ENCODE results near the gene WDFY4. TPM values are rescaled to one million over a fixed set of nuclear protein-coding genes. Genes with fewer than 3 reads are reported as not detected.

Gene WDFY4
- total RNA-seq, 1 donor from 2014 or later, result 2.6 TPM

- Histone ChIP-seq H3K4me1 (ENCODE audit: control insufficient read depth in 3 of 3, insufficient read depth in 3 of 3, low read length in 3 of 3) (no peaks in the 10 kb centered on the region), H3K4me3 (ENCODE audit: low read length in 3 of 3) (no peak overlapping the region), H3K27ac (ENCODE audit: low read depth, low read length) (no peak overlapping the region), H3K27me3 (ENCODE audit: control insufficient read depth in 3 of 3, insufficient read depth in 3 of 3, low read length in 3 of 3) (peaks cover 0 to 9% (median 8%) of the 10 kb centered on the region in 3 donors), H3K9me3 (ENCODE audit: control insufficient read depth in 3 of 3, low read length in 3 of 3) (no peaks in the 10 kb centered on the region), H3K9ac (ENCODE audit: low read depth in 1 of 3, low read length in 3 of 3) (no peak overlapping the region), H3K36me3 (ENCODE audit: control insufficient read depth in 3 of 3, insufficient read depth in 3 of 3, low read length in 3 of 3) (no peaks in the 10 kb centered on the region)
These were observed 37.8 kb downstream of the WDFY4 start for GRCh38 chr10:48722153-48723145.

GRCh38 chr10:48724127-48724526, 39.5 kb downstream of the WDFY4 start:
- Histone ChIP-seq H3K27ac (ENCODE audit: low read depth, low read length) (no peak overlapping the region), H3K9me3 (ENCODE audit: control insufficient read depth in 3 of 3, low read length in 3 of 3) (no peaks in the 10 kb centered on the region), H3K27me3 (ENCODE audit: control insufficient read depth in 3 of 3, insufficient read depth in 3 of 3, low read length in 3 of 3) (peaks cover 0 to 10% (median 8%) of the 10 kb centered on the region in 3 donors), H3K36me3 (ENCODE audit: control insufficient read depth in 3 of 3, insufficient read depth in 3 of 3, low read length in 3 of 3) (no peaks in the 10 kb centered on the region), H3K4me1 (ENCODE audit: control insufficient read depth in 3 of 3, insufficient read depth in 3 of 3, low read length in 3 of 3) (no peaks in the 10 kb centered on the region), H3K9ac (ENCODE audit: low read depth in 1 of 3, low read length in 3 of 3) (no peak overlapping the region), H3K4me3 (ENCODE audit: low read length in 3 of 3) (no peak overlapping the region)

GRCh38 chr10:48725708-48726107, 41.0 kb downstream of the WDFY4 start:
- Histone ChIP-seq H3K4me3 (ENCODE audit: low read length in 3 of 3) (no peak overlapping the region), H3K9ac (ENCODE audit: low read depth in 1 of 3, low read length in 3 of 3) (no peak overlapping the region), H3K27me3 (ENCODE audit: control insufficient read depth in 3 of 3, insufficient read depth in 3 of 3, low read length in 3 of 3) (peaks cover 0 to 12% (median 4%) of the 10 kb centered on the region in 3 donors), H3K27ac (ENCODE audit: low read depth, low read length) (no peak overlapping the region), H3K36me3 (ENCODE audit: control insufficient read depth in 3 of 3, insufficient read depth in 3 of 3, low read length in 3 of 3) (no peaks in the 10 kb centered on the region), H3K4me1 (ENCODE audit: control insufficient read depth in 3 of 3, insufficient read depth in 3 of 3, low read length in 3 of 3) (no peaks in the 10 kb centered on the region), H3K9me3 (ENCODE audit: control insufficient read depth in 3 of 3, low read length in 3 of 3) (no peaks in the 10 kb centered on the region)

GRCh38 chr10:48727866-48728265, 43.2 kb downstream of the WDFY4 start:
- no peaks in the 10 kb centered on the region for H3K9me3 ChIP-seq (ENCODE audit: control insufficient read depth in 3 of 3, low read length in 3 of 3)
- H3K4me1 ChIP-seq (ENCODE audit: control insufficient read depth in 3 of 3, insufficient read depth in 3 of 3, low read length in 3 of 3), result no peaks in the 10 kb centered on the region
- H3K27ac ChIP-seq (ENCODE audit: low read depth, low read length), result no peak overlapping the region
- no peak overlapping the region for H3K9ac ChIP-seq (ENCODE audit: low read depth in 1 of 3, low read length in 3 of 3)
- H3K27me3 ChIP-seq (ENCODE audit: control insufficient read depth in 3 of 3, insufficient read depth in 3 of 3, low read length in 3 of 3), result peaks cover 0 to 7% (median 0%) of the 10 kb centered on the region in 3 donors
- H3K4me3 ChIP-seq (ENCODE audit: low read length in 3 of 3), result no peak overlapping the region
- no peaks in the 10 kb centered on the region for H3K36me3 ChIP-seq (ENCODE audit: control insufficient read depth in 3 of 3, insufficient read depth in 3 of 3, low read length in 3 of 3)

- Histone ChIP-seq H3K36me3 (ENCODE audit: control insufficient read depth in 3 of 3, insufficient read depth in 3 of 3, low read length in 3 of 3) (no peaks in the 10 kb centered on the region), H3K9ac (ENCODE audit: low read depth in 1 of 3, low read length in 3 of 3) (no peak overlapping the region), H3K4me1 (ENCODE audit: control insufficient read depth in 3 of 3, insufficient read depth in 3 of 3, low read length in 3 of 3) (no peaks in the 10 kb centered on the region), H3K4me3 (ENCODE audit: low read length in 3 of 3) (no peak overlapping the region), H3K9me3 (ENCODE audit: control insufficient read depth in 3 of 3, low read length in 3 of 3) (no peaks in the 10 kb centered on the region), H3K27me3 (ENCODE audit: control insufficient read depth in 3 of 3, insufficient read depth in 3 of 3, low read length in 3 of 3) (peaks cover 0 to 7% (median 0%) of the 10 kb centered on the region in 3 donors), H3K27ac (ENCODE audit: low read depth, low read length) (no peak overlapping the region)
These were observed 44.5 kb downstream of the WDFY4 start for GRCh38 chr10:48729222-48729621.

GRCh38 chr10:48729941-48730457, 45.3 kb downstream of the WDFY4 start:
- no peaks in the 10 kb centered on the region for H3K36me3 ChIP-seq (ENCODE audit: control insufficient read depth in 3 of 3, insufficient read depth in 3 of 3, low read length in 3 of 3)
- no peak overlapping the region for H3K9ac ChIP-seq (ENCODE audit: low read depth in 1 of 3, low read length in 3 of 3)
- H3K27ac ChIP-seq (ENCODE audit: low read depth, low read length), result no peak overlapping the region
- no peaks in the 10 kb centered on the region for H3K9me3 ChIP-seq (ENCODE audit: control insufficient read depth in 3 of 3, low read length in 3 of 3)
- peaks cover 0 to 7% (median 0%) of the 10 kb centered on the region in 3 donors for H3K27me3 ChIP-seq (ENCODE audit: control insufficient read depth in 3 of 3, insufficient read depth in 3 of 3, low read length in 3 of 3)
- H3K4me3 ChIP-seq (ENCODE audit: low read length in 3 of 3), result no peak overlapping the region
- no peaks in the 10 kb centered on the region for H3K4me1 ChIP-seq (ENCODE audit: control insufficient read depth in 3 of 3, insufficient read depth in 3 of 3, low read length in 3 of 3)

- Histone ChIP-seq H3K27ac (ENCODE audit: low read depth, low read length) (no peak overlapping the region), H3K4me3 (ENCODE audit: low read length in 3 of 3) (no peak overlapping the region), H3K4me1 (ENCODE audit: control insufficient read depth in 3 of 3, insufficient read depth in 3 of 3, low read length in 3 of 3) (no peaks in the 10 kb centered on the region), H3K9me3 (ENCODE audit: control insufficient read depth in 3 of 3, low read length in 3 of 3) (no peaks in the 10 kb centered on the region), H3K9ac (ENCODE audit: low read depth in 1 of 3, low read length in 3 of 3) (no peak overlapping the region), H3K27me3 (ENCODE audit: control insufficient read depth in 3 of 3, insufficient read depth in 3 of 3, low read length in 3 of 3) (peaks cover 0 to 7% (median 0%) of the 10 kb centered on the region in 3 donors), H3K36me3 (ENCODE audit: control insufficient read depth in 3 of 3, insufficient read depth in 3 of 3, low read length in 3 of 3) (no peaks in the 10 kb centered on the region)
These were observed 46.5 kb downstream of the WDFY4 start for GRCh38 chr10:48731141-48731540.

GRCh38 chr10:48731654-48732053, 47.0 kb downstream of the WDFY4 start:
- Histone ChIP-seq H3K36me3 (ENCODE audit: control insufficient read depth in 3 of 3, insufficient read depth in 3 of 3, low read length in 3 of 3) (no peaks in the 10 kb centered on the region), H3K27ac (ENCODE audit: low read depth, low read length) (no peak overlapping the region), H3K4me3 (ENCODE audit: low read length in 3 of 3) (no peak overlapping the region), H3K9me3 (ENCODE audit: control insufficient read depth in 3 of 3, low read length in 3 of 3) (no peaks in the 10 kb centered on the region), H3K27me3 (ENCODE audit: control insufficient read depth in 3 of 3, insufficient read depth in 3 of 3, low read length in 3 of 3) (peaks cover 0 to 7% (median 0%) of the 10 kb centered on the region in 3 donors), H3K4me1 (ENCODE audit: control insufficient read depth in 3 of 3, insufficient read depth in 3 of 3, low read length in 3 of 3) (no peaks in the 10 kb centered on the region), H3K9ac (ENCODE audit: low read depth in 1 of 3, low read length in 3 of 3) (no peak overlapping the region)

- Histone ChIP-seq H3K4me1 (ENCODE audit: control insufficient read depth in 3 of 3, insufficient read depth in 3 of 3, low read length in 3 of 3) (no peaks in the 10 kb centered on the region), H3K27me3 (ENCODE audit: control insufficient read depth in 3 of 3, insufficient read depth in 3 of 3, low read length in 3 of 3) (peaks cover 0 to 2% (median 0%) of the 10 kb centered on the region in 3 donors), H3K36me3 (ENCODE audit: control insufficient read depth in 3 of 3, insufficient read depth in 3 of 3, low read length in 3 of 3) (no peaks in the 10 kb centered on the region), H3K9ac (ENCODE audit: low read depth in 1 of 3, low read length in 3 of 3) (no peak overlapping the region), H3K4me3 (ENCODE audit: low read length in 3 of 3) (no peak overlapping the region), H3K9me3 (ENCODE audit: control insufficient read depth in 3 of 3, low read length in 3 of 3) (no peaks in the 10 kb centered on the region), H3K27ac (ENCODE audit: low read depth, low read length) (no peak overlapping the region)
These were observed 48.7 kb downstream of the WDFY4 start for GRCh38 chr10:48733329-48733728.

- Histone ChIP-seq H3K4me3 (ENCODE audit: low read length in 3 of 3) (no peak overlapping the region), H3K36me3 (ENCODE audit: control insufficient read depth in 3 of 3, insufficient read depth in 3 of 3, low read length in 3 of 3) (no peaks in the 10 kb centered on the region), H3K27ac (ENCODE audit: low read depth, low read length) (no peak overlapping the region)
These were observed 51.2 kb downstream of the WDFY4 start for GRCh38 chr10:48735836-48736390.

More at GRCh38 chr10:48735836-48736390, 51.2 kb downstream of the WDFY4 start:
- Histone ChIP-seq H3K9me3 (ENCODE audit: control insufficient read depth in 3 of 3, low read length in 3 of 3) (no peaks in the 10 kb centered on the region), H3K27me3 (ENCODE audit: control insufficient read depth in 3 of 3, insufficient read depth in 3 of 3, low read length in 3 of 3) (no peaks in the 10 kb centered on the region), H3K9ac (ENCODE audit: low read depth in 1 of 3, low read length in 3 of 3) (no peak overlapping the region), H3K4me1 (ENCODE audit: control insufficient read depth in 3 of 3, insufficient read depth in 3 of 3, low read length in 3 of 3) (no peaks in the 10 kb centered on the region)

All from skeletal muscle tissue (tissue), 4 donors.